Activated naive CD8-positive, alpha-beta T cell (primary cell): Measurements from ENCODE around the gene NOS3.

Experiments
- H3K27ac Mint-ChIP-seq: one replicate; pipeline ENCODE4 v1.8.0; 2021; ENCODE audit warnings: mixed read lengths
- H3K27me3 Mint-ChIP-seq: one replicate; pipeline ENCODE4 v1.8.0; 2021; ENCODE audit warnings: mixed read lengths
- H3K36me3 Mint-ChIP-seq: one replicate; pipeline ENCODE4 v1.8.0; 2021; ENCODE audit warnings: mixed read lengths
- H3K4me1 Mint-ChIP-seq: one replicate; pipeline ENCODE4 v1.8.0; 2021; ENCODE audit warnings: low read depth, mixed read lengths
- H3K4me3 Mint-ChIP-seq: one replicate; pipeline ENCODE4 v1.8.0; 2021; ENCODE audit warnings: mild to moderate bottlenecking, mixed read lengths
- H3K9me3 Mint-ChIP-seq: one replicate; pipeline ENCODE4 v1.8.0; 2021; ENCODE audit warnings: low read depth, mixed read lengths

The NOS3 gene

GRCh38 chr7:151060113-151060415 lies 69.2 kb downstream of the NOS3 start:
- no peaks in the 10 kb centered on the region for H3K9me3 Mint-ChIP-seq
- peak overlapping the region; percentile 84 for H3K4me3 Mint-ChIP-seq
- H3K27ac Mint-ChIP-seq = peak overlapping the region; percentile 64
- H3K36me3 Mint-ChIP-seq = no peaks in the 10 kb centered on the region
- H3K4me1 Mint-ChIP-seq = peaks cover 20% of the 10 kb centered on the region
- no peaks in the 10 kb centered on the region for H3K27me3 Mint-ChIP-seq

GRCh38 chr7:151060416-151061212 lies 69.8 kb downstream of the NOS3 start:
- H3K9me3 Mint-ChIP-seq = no peaks in the 10 kb centered on the region
- H3K4me3 Mint-ChIP-seq = peak overlapping the region; percentile 84
- no peaks in the 10 kb centered on the region for H3K27me3 Mint-ChIP-seq
- H3K4me1 Mint-ChIP-seq = peaks cover 20% of the 10 kb centered on the region
- H3K27ac Mint-ChIP-seq = no peak overlapping the region
- no peaks in the 10 kb centered on the region for H3K36me3 Mint-ChIP-seq

GRCh38 chr7:151061213-151062110 lies 70.6 kb downstream of the NOS3 start:
- Mint-ChIP-seq H3K27ac (peak overlapping the region; percentile 34), H3K4me1 (peaks cover 20% of the 10 kb centered on the region), H3K27me3 (no peaks in the 10 kb centered on the region), H3K4me3 (peak overlapping the region; percentile 84), H3K9me3 (no peaks in the 10 kb centered on the region), H3K36me3 (no peaks in the 10 kb centered on the region)

GRCh38 chr7:151062111-151062398 lies 71.2 kb downstream of the NOS3 start:
- peaks cover 18% of the 10 kb centered on the region for H3K4me1 Mint-ChIP-seq
- H3K36me3 Mint-ChIP-seq = no peaks in the 10 kb centered on the region
- H3K9me3 Mint-ChIP-seq = no peaks in the 10 kb centered on the region
- H3K4me3 Mint-ChIP-seq = no peak overlapping the region
- no peak overlapping the region for H3K27ac Mint-ChIP-seq
- H3K27me3 Mint-ChIP-seq = no peaks in the 10 kb centered on the region

- Mint-ChIP-seq H3K4me1 (peaks cover 13% of the 10 kb centered on the region), H3K36me3 (no peaks in the 10 kb centered on the region), H3K9me3 (no peaks in the 10 kb centered on the region), H3K27ac (no peak overlapping the region), H3K4me3 (no peak overlapping the region), H3K27me3 (no peaks in the 10 kb centered on the region)
These were observed 71.8 kb downstream of the NOS3 start for GRCh38 chr7:151062399-151063211.

- no peaks in the 10 kb centered on the region for H3K27me3 Mint-ChIP-seq
- H3K9me3 Mint-ChIP-seq = no peaks in the 10 kb centered on the region
- peaks cover 13% of the 10 kb centered on the region for H3K4me1 Mint-ChIP-seq
- no peak overlapping the region for H3K4me3 Mint-ChIP-seq
- H3K36me3 Mint-ChIP-seq = no peaks in the 10 kb centered on the region
- H3K27ac Mint-ChIP-seq = no peak overlapping the region
These were observed 72.4 kb downstream of the NOS3 start for GRCh38 chr7:151063212-151063561.
